Activated CD8-positive, alpha-beta T cell treated with anti-CD3 and anti-CD28 coated beads for 36 hours (primary cell): ENCODE results near the gene ANKS1B. TPM values are rescaled to one million over a fixed set of nuclear protein-coding genes. Genes with fewer than 3 reads are reported as not detected.

Source experiments
- ATAC-seq: fragments of 200-7000 bp; cut with Tn5 transposase; one replicate; pipeline ENCODE4 v1.10.0; 2021; ENCODE audit warnings: mild to moderate bottlenecking, moderate library complexity
- CTCF ChIA-PET: fragments of 350-600 bp; sonication (Branson Sonifier 250); formaldehyde crosslinking; loops from one replicate; lab custom pipeline; 2021; ENCODE audit warnings: antibody characterized with exemption; lab: Charles Lee
- POLR2A ChIA-PET: fragments of 350-600 bp; sonication (Branson Sonifier 250); formaldehyde crosslinking; loops from one replicate; lab custom pipeline; 2021; ENCODE audit warnings: antibody characterized with exemption; lab: Charles Lee
- DNase-seq: peaks from one replicate; pipeline ENCODE4 v3.0.0-alpha.2; 2020
- H3K27ac Mint-ChIP-seq: one replicate; pipeline ENCODE4 v1.8.0; 2021; ENCODE audit warnings: mild to moderate bottlenecking, mixed read lengths
- H3K27me3 Mint-ChIP-seq: one replicate; pipeline ENCODE4 v1.8.0; 2021; ENCODE audit warnings: mixed read lengths
- H3K36me3 Mint-ChIP-seq: one replicate; pipeline ENCODE4 v1.8.0; 2021; ENCODE audit warnings: low read depth, mixed read lengths
- H3K4me1 Mint-ChIP-seq: one replicate; pipeline ENCODE4 v1.8.0; 2021; ENCODE audit warnings: low read depth, mixed read lengths
- H3K4me3 Mint-ChIP-seq: one replicate; pipeline ENCODE4 v1.8.0; 2021; ENCODE audit warnings: mild to moderate bottlenecking, moderate library complexity, mixed read lengths
- H3K9me3 Mint-ChIP-seq: one replicate; pipeline ENCODE4 v1.8.0; 2021; ENCODE audit warnings: mixed read lengths
- intact Hi-C: fragments of 100-400 bp; cut with micrococcal nuclease; formaldehyde crosslinking; loops from one replicate; pipeline ENCODE4 v1.10.0; 2022
- total RNA-seq, 2 experiments: library from RNA; stranded (reverse); gene quantifications; one replicate each; pipeline ENCODE4 v1.2.3, GENCODE V29; 2021
- TF ChIP-seq, protein P1 (sequence below): fragments of 200-600 bp; IDR thresholded peaks from one replicate; pipeline ENCODE4 v1.8.0; 2022; ENCODE audit warnings: antibody characterized with exemption, mild to moderate bottlenecking

Gene ANKS1B
- total RNA-seq, 2 experiments from 2014 or later: 0.54 TPM; not detected in 1

DNA sequence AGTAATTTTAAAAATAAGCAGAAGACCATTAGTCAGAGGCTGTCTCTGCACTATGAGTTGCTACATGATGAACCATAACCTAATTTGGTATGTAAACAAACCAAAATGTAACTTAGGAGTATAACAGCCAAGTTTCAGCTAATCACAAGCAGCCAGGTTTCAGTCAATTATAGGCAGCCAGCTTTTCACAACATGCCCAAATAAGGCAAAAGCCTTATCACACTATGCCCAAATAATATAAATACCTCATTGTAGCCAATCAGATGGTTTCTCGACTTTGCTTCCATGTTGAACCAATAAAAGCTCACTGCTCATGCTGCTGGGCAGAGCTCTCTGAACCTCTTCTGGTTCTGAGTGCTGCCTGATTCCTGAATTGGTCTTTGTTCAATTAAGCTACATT lies 298.6 kb downstream of the ANKS1B start:
- intact Hi-C loops: no loop called here
- Mint-ChIP-seq H3K4me3 (no peak overlapping the region), H3K27me3 (no peaks in the 10 kb centered on the region), H3K9me3 (peaks cover 5% of the 10 kb centered on the region), H3K36me3 (no peaks in the 10 kb centered on the region), H3K4me1 (no peaks in the 10 kb centered on the region), H3K27ac (no peak overlapping the region)
- CTCF ChIA-PET: no interaction called here
- DNase-seq (no peak), ATAC-seq (no peak)
- POLR2A ChIA-PET: no interaction called here
- TF ChIP-seq, protein P1, sequence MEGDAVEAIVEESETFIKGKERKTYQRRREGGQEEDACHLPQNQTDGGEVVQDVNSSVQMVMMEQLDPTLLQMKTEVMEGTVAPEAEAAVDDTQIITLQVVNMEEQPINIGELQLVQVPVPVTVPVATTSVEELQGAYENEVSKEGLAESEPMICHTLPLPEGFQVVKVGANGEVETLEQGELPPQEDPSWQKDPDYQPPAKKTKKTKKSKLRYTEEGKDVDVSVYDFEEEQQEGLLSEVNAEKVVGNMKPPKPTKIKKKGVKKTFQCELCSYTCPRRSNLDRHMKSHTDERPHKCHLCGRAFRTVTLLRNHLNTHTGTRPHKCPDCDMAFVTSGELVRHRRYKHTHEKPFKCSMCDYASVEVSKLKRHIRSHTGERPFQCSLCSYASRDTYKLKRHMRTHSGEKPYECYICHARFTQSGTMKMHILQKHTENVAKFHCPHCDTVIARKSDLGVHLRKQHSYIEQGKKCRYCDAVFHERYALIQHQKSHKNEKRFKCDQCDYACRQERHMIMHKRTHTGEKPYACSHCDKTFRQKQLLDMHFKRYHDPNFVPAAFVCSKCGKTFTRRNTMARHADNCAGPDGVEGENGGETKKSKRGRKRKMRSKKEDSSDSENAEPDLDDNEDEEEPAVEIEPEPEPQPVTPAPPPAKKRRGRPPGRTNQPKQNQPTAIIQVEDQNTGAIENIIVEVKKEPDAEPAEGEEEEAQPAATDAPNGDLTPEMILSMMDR: no peak

DNA sequence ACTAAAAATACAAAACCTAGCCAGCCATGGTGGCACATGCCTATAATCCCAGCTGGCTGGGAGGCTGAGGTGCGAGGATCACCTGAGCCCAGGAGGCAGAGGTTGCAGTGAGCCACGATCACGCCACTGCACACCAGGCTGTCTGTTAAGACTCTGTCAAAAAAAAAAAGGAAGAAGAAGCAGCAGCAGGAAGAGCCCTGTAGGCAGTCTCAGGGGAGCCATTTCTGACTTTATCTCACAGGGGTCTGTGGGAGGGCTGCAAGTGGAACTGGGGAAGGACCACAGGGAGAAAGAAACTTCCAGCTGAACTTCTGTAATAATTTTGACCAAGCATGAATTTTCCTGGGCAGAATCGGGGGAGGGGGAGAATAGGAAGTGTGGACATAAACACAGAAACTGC lies 304.5 kb downstream of the ANKS1B start:
- intact Hi-C loops: no loop called here
- TF ChIP-seq, protein P1: no peak
- DNase-seq (no peak), ATAC-seq (no peak)
- CTCF ChIA-PET: no interaction called here
- H3K27ac Mint-ChIP-seq: no peak overlapping the region
- no peak overlapping the region for H3K4me3 Mint-ChIP-seq
- H3K9me3 Mint-ChIP-seq: peaks cover 3% of the 10 kb centered on the region
- no peaks in the 10 kb centered on the region for H3K4me1 Mint-ChIP-seq
- POLR2A ChIA-PET: no interaction called here
- H3K36me3 Mint-ChIP-seq: no peaks in the 10 kb centered on the region
- H3K27me3 Mint-ChIP-seq: no peaks in the 10 kb centered on the region

DNA sequence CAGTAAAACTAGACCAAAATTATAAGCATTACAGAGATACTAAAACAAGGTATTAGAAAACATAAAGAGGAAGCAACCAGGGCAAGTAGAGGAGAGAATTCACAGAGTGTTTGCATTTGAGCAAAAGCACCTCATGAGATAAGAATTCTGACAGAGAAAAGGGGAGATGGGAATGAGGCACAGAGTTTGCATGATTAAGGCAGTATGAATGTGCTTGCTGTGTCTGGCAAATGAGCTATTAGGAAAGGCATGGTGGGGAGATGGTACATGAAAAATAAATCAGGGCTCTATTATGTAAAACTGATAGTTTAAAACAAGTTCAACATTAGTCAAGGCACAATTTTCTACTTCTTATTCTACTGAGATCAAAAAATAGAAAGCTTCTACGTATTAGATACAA lies 314.1 kb downstream of the ANKS1B start:
- ChIA-PET POLR2A (no interaction called here), CTCF (no interaction called here)
- no peaks in the 10 kb centered on the region for H3K4me1 Mint-ChIP-seq
- intact Hi-C loops: no loop called here
- no peak overlapping the region for H3K4me3 Mint-ChIP-seq
- no peak overlapping the region for H3K27ac Mint-ChIP-seq
- ATAC-seq (no peak), DNase-seq (no peak)
- H3K36me3 Mint-ChIP-seq: no peaks in the 10 kb centered on the region
- H3K9me3 Mint-ChIP-seq: peaks cover 6% of the 10 kb centered on the region
- H3K27me3 Mint-ChIP-seq: no peaks in the 10 kb centered on the region
- TF ChIP-seq, protein P1: no peak

DNA sequence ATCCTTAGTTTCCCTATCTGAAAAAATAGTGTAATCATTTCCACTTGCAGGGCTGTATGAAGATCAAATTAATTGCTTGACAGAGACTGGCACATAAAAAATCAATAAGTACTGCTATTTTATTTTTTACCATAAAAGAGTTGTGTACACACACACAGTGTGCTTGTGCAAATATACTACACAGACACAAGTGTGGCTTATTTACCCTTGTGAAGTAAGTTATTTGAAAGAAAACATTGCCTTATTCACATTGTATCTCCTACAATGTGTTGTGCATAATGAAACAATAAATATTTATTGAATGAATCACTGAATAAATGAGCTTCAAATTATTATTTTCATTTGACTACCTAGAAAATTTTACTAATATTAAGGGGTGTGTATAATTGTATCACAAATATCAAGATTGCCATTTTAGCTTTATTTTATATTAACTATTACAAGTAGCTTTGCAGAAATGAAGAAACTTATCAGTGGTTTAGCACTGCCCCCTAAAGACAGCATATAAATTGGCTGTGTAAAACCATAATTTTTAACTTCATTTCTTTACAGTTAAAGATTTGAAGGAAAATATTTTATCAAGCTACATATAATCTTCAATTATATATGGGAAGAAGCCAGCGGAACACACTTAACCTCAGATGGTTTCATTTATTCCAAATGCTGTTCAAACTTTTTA lies 325.9 kb downstream of the ANKS1B start:
- intact Hi-C loops: no loop called here
- POLR2A ChIA-PET: interaction anchor here (0.7 kb wide), 1 partner anchor 12 kb away, joined by 3 read pairs; no protein-coding TSS in a partner anchor
- no peaks in the 10 kb centered on the region for H3K9me3 Mint-ChIP-seq

DNA sequence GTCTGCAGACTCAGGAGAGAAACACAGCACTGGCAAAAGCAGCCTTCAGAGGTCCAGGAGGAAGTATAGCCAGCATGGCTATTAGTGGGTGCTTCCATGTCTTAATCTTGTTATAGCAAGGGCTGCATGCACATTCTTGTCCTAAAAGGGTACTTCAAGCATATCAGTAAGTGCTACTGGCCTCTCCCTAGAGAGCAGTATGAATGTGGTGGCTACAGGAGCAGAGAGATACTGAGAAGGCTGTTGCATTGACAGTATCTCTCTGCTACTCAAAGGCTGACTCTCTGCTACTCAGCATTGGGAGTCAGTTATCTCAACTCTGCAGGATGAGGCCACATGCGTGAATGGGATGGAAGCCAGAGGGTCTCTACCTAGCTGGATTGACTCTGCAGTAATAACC lies 335.2 kb downstream of the ANKS1B start:
- DNase-seq: no peak
- TF ChIP-seq, protein P1: no peak
- intact Hi-C loops: no loop called here
- ATAC-seq: no peak
- H3K4me1 Mint-ChIP-seq: no peaks in the 10 kb centered on the region
- no peaks in the 10 kb centered on the region for H3K36me3 Mint-ChIP-seq
- H3K9me3 Mint-ChIP-seq: peaks cover 2% of the 10 kb centered on the region
- no peaks in the 10 kb centered on the region for H3K27me3 Mint-ChIP-seq
- CTCF ChIA-PET: no interaction called here
- POLR2A ChIA-PET: no interaction called here
- no peak overlapping the region for H3K4me3 Mint-ChIP-seq
- H3K27ac Mint-ChIP-seq: no peak overlapping the region

More for the DNA sequence above, 325.9 kb downstream of the ANKS1B start:
- ATAC-seq (no peak), DNase-seq (no peak)
- TF ChIP-seq, protein P1: no peak
- no peaks in the 10 kb centered on the region for H3K36me3 Mint-ChIP-seq
- H3K27ac Mint-ChIP-seq: no peak overlapping the region
- no peaks in the 10 kb centered on the region for H3K27me3 Mint-ChIP-seq
- H3K4me1 Mint-ChIP-seq: no peaks in the 10 kb centered on the region
- H3K4me3 Mint-ChIP-seq: no peak overlapping the region
- CTCF ChIA-PET: interaction anchor here (1.3 kb wide), 1 partner anchor 703 kb away, joined by 3 read pairs; no protein-coding TSS in a partner anchor
